ENCODE results near the gene TNPO3. TPM values are rescaled to one million over a fixed set of nuclear protein-coding genes. Genes with fewer than 3 reads are reported as not detected.

Gene TNPO3
- polyA plus RNA-seq, 1 of the 3 experiments (the other 2 are of a cell fraction): 27.8 TPM

DNA sequence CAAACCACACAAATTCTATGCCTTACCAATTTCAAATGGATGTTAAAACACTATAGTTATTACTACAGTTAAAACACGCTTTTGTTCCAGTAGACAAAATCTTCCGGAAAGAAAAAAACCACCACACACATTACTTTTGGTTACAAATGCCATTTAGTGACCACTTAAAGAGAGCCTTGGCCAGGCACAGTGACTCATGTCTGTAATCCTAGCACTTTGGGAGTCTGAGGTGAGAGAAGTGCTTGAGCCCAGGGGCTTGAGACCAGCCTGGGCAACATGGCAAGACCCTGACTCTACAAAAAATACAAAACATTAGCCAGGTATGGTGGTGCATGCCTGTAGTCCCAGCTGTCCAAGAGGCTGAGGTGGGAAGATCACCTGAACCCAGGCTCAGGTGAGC, 7.2 kb downstream of the TNPO3 start (continued):
- TF ChIP-seq, protein P1, sequence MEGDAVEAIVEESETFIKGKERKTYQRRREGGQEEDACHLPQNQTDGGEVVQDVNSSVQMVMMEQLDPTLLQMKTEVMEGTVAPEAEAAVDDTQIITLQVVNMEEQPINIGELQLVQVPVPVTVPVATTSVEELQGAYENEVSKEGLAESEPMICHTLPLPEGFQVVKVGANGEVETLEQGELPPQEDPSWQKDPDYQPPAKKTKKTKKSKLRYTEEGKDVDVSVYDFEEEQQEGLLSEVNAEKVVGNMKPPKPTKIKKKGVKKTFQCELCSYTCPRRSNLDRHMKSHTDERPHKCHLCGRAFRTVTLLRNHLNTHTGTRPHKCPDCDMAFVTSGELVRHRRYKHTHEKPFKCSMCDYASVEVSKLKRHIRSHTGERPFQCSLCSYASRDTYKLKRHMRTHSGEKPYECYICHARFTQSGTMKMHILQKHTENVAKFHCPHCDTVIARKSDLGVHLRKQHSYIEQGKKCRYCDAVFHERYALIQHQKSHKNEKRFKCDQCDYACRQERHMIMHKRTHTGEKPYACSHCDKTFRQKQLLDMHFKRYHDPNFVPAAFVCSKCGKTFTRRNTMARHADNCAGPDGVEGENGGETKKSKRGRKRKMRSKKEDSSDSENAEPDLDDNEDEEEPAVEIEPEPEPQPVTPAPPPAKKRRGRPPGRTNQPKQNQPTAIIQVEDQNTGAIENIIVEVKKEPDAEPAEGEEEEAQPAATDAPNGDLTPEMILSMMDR (IDR thresholded peaks at IDR 0.05): no peak
- TF ChIP-seq REST (IDR thresholded peaks at IDR 0.05; ENCODE audit: low read depth, low read length) (no peak), RAD21 (IDR thresholded peaks at IDR 0.05; ENCODE audit: low read length) (no peak), RFX5 (IDR thresholded peaks at IDR 0.05; ENCODE audit: low read length) (no peak), POLR2AphosphoS5 (IDR thresholded peaks at IDR 0.05; ENCODE audit: low read depth, low read length) (no peak)

DNA sequence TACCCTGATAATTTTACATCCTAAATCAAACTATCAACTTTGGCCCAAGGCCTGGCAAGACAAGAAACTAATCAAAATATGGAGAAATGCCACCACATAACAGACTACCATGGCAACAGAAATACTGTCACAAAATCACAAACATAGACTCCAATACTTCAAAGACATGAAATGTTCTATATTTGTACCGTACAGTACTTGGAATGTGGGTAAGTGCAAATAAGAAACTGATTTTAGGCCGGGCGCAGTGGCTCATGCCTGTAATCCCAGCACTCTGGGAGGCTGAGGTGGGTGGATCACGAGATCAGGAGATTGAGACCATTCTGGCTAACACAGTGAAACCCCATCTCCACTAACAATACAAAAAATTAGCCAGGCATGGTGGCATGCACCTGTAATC, 9.2 kb downstream of the TNPO3 start:
- peaks cover 6 to 12% of the 10 kb centered on the region in 2 experiments for H3K36me3 ChIP-seq (replicated peaks in 1 of 2; ENCODE audit: control insufficient read depth in 1 of 2, insufficient read depth in 2 of 2, low read length in 1 of 2)
- no peak overlapping the region for H3K4me3 ChIP-seq (ENCODE audit: low read depth in 2 of 2, low read length in 1 of 2)
- WGBS (ENCODE audit: low lambda C conversion rate): 96% methylated on average over 4 of the region's 4 CpGs
- CTCF ChIA-PET: no interaction called here
- no peaks in the 10 kb centered on the region for H3K27me3 ChIP-seq (ENCODE audit: insufficient read depth)
- no peaks in the 10 kb centered on the region for H3F3A ChIP-seq (replicated peaks; ENCODE audit: insufficient read depth)
- H4K20me1 ChIP-seq (ENCODE audit: insufficient read depth): peaks cover 97% of the 10 kb centered on the region
- peaks cover 0 to 2% of the 10 kb centered on the region in 2 experiments; a peak in 1 of 4 replicates for H3K4me1 ChIP-seq (ENCODE audit: control insufficient read depth in 1 of 2, insufficient read depth in 2 of 2, low read depth in 1 of 2, low read length in 1 of 2)
- no peak overlapping the region for H2AFZ ChIP-seq (ENCODE audit: low read depth)
- H3K9me2 ChIP-seq: no peaks in the 10 kb centered on the region
- POLR2A ChIA-PET: interaction anchor here (1.1 kb wide), 1 partner anchor 9 kb away, joined by 7 read pairs; the partner anchor contains the start of gene TNPO3
- no peak overlapping the region for H3K4me2 ChIP-seq
- H3K79me2 ChIP-seq (ENCODE audit: insufficient read depth): peaks cover 100% of the 10 kb centered on the region
- no peak overlapping the region for H3K9ac ChIP-seq
- no peaks in the 10 kb centered on the region for H3K9me3 ChIP-seq
- H3K27ac ChIP-seq (ENCODE audit: low read depth in 2 of 2, low read length in 1 of 2): no peak overlapping the region
- no peak for DNase-seq
- TF ChIP-seq, protein P2, sequence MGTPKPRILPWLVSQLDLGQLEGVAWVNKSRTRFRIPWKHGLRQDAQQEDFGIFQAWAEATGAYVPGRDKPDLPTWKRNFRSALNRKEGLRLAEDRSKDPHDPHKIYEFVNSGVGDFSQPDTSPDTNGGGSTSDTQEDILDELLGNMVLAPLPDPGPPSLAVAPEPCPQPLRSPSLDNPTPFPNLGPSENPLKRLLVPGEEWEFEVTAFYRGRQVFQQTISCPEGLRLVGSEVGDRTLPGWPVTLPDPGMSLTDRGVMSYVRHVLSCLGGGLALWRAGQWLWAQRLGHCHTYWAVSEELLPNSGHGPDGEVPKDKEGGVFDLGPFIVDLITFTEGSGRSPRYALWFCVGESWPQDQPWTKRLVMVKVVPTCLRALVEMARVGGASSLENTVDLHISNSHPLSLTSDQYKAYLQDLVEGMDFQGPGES (IDR thresholded peaks at IDR 0.05; ENCODE audit: low read depth, low read length): no peak
- no peak for TF ChIP-seq EP300 (IDR thresholded peaks at IDR 0.05; ENCODE audit: borderline replicate concordance in 1 of 2, low read depth in 1 of 2, low read length in 1 of 2)
- TF ChIP-seq ZBTB33 (IDR thresholded peaks at IDR 0.05; ENCODE audit: borderline replicate concordance, low read depth): no peak
- TF ChIP-seq, protein P3, sequence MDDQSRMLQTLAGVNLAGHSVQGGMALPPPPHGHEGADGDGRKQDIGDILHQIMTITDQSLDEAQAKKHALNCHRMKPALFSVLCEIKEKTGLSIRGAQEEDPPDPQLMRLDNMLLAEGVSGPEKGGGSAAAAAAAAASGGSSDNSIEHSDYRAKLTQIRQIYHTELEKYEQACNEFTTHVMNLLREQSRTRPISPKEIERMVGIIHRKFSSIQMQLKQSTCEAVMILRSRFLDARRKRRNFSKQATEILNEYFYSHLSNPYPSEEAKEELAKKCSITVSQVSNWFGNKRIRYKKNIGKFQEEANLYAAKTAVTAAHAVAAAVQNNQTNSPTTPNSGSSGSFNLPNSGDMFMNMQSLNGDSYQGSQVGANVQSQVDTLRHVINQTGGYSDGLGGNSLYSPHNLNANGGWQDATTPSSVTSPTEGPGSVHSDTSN (IDR thresholded peaks at IDR 0.05): no peak
- TF ChIP-seq, protein P1 (IDR thresholded peaks at IDR 0.05): no peak
- no peak for TF ChIP-seq EZH2phosphoT487 (IDR thresholded peaks at IDR 0.05; ENCODE audit: borderline replicate concordance, low read depth)
- no peak for TF ChIP-seq RFX5 (IDR thresholded peaks at IDR 0.05; ENCODE audit: low read length)
- no peak for TF ChIP-seq ELF1 (IDR thresholded peaks at IDR 0.05)
- no peak for TF ChIP-seq TEAD4 (IDR thresholded peaks at IDR 0.05; ENCODE audit: borderline replicate concordance, insufficient read depth)
- TF ChIP-seq GATA2 (CRISPR knock-in tag; IDR thresholded peaks at IDR 0.05): no peak
- TF ChIP-seq MXI1 (IDR thresholded peaks at IDR 0.05; ENCODE audit: low read depth, low read length): no peak
- no peak for TF ChIP-seq RAD21 (IDR thresholded peaks at IDR 0.05; ENCODE audit: low read length)
- TF ChIP-seq NRF1 (IDR thresholded peaks at IDR 0.05; ENCODE audit: low read depth, low read length): no peak
- TF ChIP-seq CHD2 (IDR thresholded peaks at IDR 0.05; ENCODE audit: low read length, partially characterized antibody): no peak
- TF ChIP-seq, protein P4, sequence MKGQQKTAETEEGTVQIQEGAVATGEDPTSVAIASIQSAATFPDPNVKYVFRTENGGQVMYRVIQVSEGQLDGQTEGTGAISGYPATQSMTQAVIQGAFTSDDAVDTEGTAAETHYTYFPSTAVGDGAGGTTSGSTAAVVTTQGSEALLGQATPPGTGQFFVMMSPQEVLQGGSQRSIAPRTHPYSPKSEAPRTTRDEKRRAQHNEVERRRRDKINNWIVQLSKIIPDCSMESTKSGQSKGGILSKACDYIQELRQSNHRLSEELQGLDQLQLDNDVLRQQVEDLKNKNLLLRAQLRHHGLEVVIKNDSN (IDR thresholded peaks at IDR 0.05; ENCODE audit: borderline replicate concordance, low read depth): no peak

All from SK-N-SH (cell line).